A549 treated with CORT108297 at 1 μM for 4 hours (cell line): Measurements from ENCODE around the gene AASDHPPT. TPM values are rescaled to one million over a fixed set of nuclear protein-coding genes. Genes with fewer than 3 reads are reported as not detected.

Source experiments
- total RNA-seq: library from RNA; stranded (reverse); fragments of 200-300 nt; extraction: Qiagen RNA extraction; gene quantifications from 5 replicates; pipeline ENCODE4 v1.2.3, GENCODE V29; 2022

The AASDHPPT gene
- 30.5 to 36.2 TPM (median 32.7 TPM) in 5 replicates for total RNA-seq

GRCh38 chr11:106077609-106078455 lies at the start of gene AASDHPPT:
AASDHPPT (plus strand) TSS chr11:106077662; CDS start chr11:106077711, 49 bp downstream.

GRCh38 chr11:106076919-106077608 lies 398 bp upstream of the AASDHPPT start, which contains the start of gene KBTBD3:
KBTBD3 (minus strand) TSS chr11:106077347; CDS start chr11:106059097, 18,250 bp downstream.

Other genes with a start within 250 kb of the AASDHPPT start
- 8.0 to 12.5 TPM (median 8.5 TPM) in 5 replicates for gene MSANTD4, start 55.4 kb upstream of the AASDHPPT start, total RNA-seq
- gene KBTBD3, start 315 bp upstream of the AASDHPPT start, total RNA-seq, result 1.1 to 1.6 TPM (median 1.3 TPM) in 5 replicates